Mucosa of descending colon (tissue), 3 donors: ENCODE measurements around the gene GRM8. TPM values are rescaled to one million over a fixed set of nuclear protein-coding genes. Genes with fewer than 3 reads are reported as not detected.

Experiments
- ATAC-seq: fragments of 200-7000 bp; cut with Tn5 transposase; one replicate; pipeline ENCODE4 v1.9.1; 2020; ENCODE audit warnings: mild to moderate bottlenecking, moderate library complexity
- DNase-seq, 3 donors: peaks; one replicate each; pipeline ENCODE4 v3.0.0-alpha.2; 2020
- H3K36me3 ChIP-seq: fragments of 200-600 bp; one replicate; pipeline ENCODE4 v1.8.0; 2021; ENCODE audit warnings: low read depth, mild to moderate bottlenecking
- H3K4me1 ChIP-seq: fragments of 200-600 bp; one replicate; pipeline ENCODE4 v1.8.0; 2021; ENCODE audit warnings: low read depth, mild to moderate bottlenecking
- H3K4me3 ChIP-seq: fragments of 200-600 bp; one replicate; pipeline ENCODE4 v1.8.0; 2021; ENCODE audit warnings: mild to moderate bottlenecking
- H3K9me3 ChIP-seq: fragments of 200-600 bp; one replicate; pipeline ENCODE4 v1.8.0; 2021; ENCODE audit warnings: mild to moderate bottlenecking
- CTCF ChIP-seq: fragments of 200-600 bp; IDR thresholded peaks from one replicate; pipeline ENCODE4 v1.8.0; 2022; ENCODE audit warnings: antibody characterized with exemption, mild to moderate bottlenecking
- intact Hi-C, 2 donors: fragments of 100-400 bp; cut with DNase I in 1 of 2; cut with micrococcal nuclease in 1 of 2; formaldehyde crosslinking; loops; one replicate each; pipeline versions ENCODE4 v1.11.0 to v1.11.1; 2022; cut with DNase I, micrococcal nuclease
- total RNA-seq, 3 donors: library from RNA; stranded (reverse); fragmentation: NEBNext Ultra II Directional in 2 of 3; extraction: Animal tissue kit (Norgen Biotek cat#: 25700) in 2 of 3; gene quantifications; one replicate each; pipeline versions ENCODE4 v1.2.1 to v1.2.4, GENCODE V29; 2021 to 2023
- donor health status: DM: no; HTN: no; CAD: no; lungs with moderate emphysema.
- donor health status: DM: no; HTN: no; CAD: no.
- donor health status: DM: no; HTN: yes; CAD: no.

Gene GRM8
- total RNA-seq, 3 donors from 2014 or later, result 0.41 to 9.2 (median 4.4) TPM

DNA sequence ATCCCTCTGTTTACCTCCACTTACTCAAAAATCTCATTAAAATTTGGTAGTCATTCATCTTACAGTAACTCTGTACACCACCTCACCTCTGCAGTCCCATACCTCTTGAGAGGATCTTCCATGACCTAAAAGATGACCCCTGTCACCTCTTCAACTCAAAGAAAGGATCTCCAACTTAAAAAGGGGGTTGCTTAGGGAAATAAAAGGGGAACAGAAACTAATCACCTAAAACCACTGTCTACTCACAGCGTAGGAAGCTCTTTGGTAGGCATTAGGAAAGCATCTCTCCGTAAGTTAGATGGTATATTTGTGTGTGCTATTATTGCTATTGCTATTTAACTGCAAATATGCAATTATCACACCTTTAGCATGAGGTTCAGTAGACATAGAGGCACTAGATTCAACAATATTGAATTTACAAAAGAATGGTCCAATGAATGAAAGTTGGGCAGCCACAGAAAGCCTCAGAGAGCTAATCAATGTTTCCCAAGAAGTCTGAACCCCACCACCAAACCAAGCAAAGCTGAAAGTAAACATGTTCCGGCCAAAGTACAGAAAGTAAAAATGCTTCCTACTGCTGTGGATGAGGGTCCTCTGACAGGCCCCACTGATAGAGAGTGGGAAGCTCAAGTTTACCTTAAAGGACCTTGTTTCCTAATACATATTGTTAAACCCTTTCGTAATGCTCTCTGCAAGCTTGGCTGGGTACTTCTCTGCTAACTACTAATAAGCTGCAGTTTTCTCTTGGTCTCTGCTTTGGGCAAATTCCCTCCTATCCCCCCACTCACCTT, 105.8 kb downstream of the GRM8 start:
- intact Hi-C loops, result no loop called here
- Histone ChIP-seq H3K36me3 (no peaks in the 10 kb centered on the region), H3K9me3 (no peaks in the 10 kb centered on the region), H3K4me1 (no peaks in the 10 kb centered on the region), H3K4me3 (no peak overlapping the region)
- DNase-seq, result no peak
- TF ChIP-seq CTCF, result no peak
- ATAC-seq, result no peak

DNA sequence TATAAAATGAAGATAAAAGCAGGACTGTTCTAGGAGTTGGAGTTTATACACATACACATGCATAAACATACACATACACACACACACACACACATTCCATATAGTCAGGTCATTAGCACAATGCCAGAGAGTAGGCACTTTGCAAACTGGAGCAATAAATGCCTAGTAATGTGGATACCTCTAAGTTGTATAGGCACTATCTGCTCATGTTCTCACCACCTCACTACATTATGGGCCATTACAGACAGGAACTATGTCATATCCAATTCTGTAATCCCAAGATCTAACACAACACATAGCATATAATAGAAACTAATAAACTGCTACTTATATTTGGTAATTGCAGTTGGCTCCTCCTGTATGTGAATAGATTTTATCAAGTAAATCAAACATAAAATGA, 115.6 kb downstream of the GRM8 start:
- H3K4me3 ChIP-seq, result no peak overlapping the region
- H3K4me1 ChIP-seq, result no peaks in the 10 kb centered on the region
- intact Hi-C loops, result no loop called here
- TF ChIP-seq CTCF, result no peak
- no peaks in the 10 kb centered on the region for H3K9me3 ChIP-seq
- ATAC-seq (no peak), DNase-seq (no peak)
- H3K36me3 ChIP-seq, result no peaks in the 10 kb centered on the region

- no peaks in the 10 kb centered on the region for H3K4me1 ChIP-seq
- intact Hi-C loops, result no loop called here
- no peaks in the 10 kb centered on the region for H3K36me3 ChIP-seq
- no peak for TF ChIP-seq CTCF
- H3K4me3 ChIP-seq, result no peak overlapping the region
- no peak for ATAC-seq
- no peak for DNase-seq
- no peaks in the 10 kb centered on the region for H3K9me3 ChIP-seq
These were observed 116.8 kb downstream of the GRM8 start for GRCh38 chr7:127135871-127136485.

DNA sequence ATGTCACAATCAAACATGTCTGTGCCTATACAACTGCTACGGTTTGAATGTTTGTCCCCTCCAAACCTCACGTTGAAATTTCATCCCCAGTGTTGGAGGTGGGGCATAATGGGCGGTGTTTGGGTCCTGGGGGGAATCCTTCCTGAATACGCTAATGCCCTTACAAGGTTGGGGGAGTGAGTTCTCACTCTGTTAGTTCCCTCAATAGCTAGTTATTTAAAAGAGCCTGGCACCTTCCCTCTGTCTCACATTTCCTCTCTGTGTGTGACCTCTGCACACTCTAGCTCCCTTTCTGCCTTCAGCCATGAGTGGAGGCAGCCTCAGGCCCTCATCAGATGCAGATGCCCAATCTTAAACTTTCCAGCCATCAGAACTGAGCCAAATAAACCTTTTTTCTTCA, 129.5 kb downstream of the GRM8 start:
- DNase-seq (no peak), ATAC-seq (no peak)
- no peaks in the 10 kb centered on the region for H3K36me3 ChIP-seq
- intact Hi-C loops, result no loop called here
- no peaks in the 10 kb centered on the region for H3K4me1 ChIP-seq
- no peak for TF ChIP-seq CTCF
- no peaks in the 10 kb centered on the region for H3K9me3 ChIP-seq
- H3K4me3 ChIP-seq, result no peak overlapping the region

DNA sequence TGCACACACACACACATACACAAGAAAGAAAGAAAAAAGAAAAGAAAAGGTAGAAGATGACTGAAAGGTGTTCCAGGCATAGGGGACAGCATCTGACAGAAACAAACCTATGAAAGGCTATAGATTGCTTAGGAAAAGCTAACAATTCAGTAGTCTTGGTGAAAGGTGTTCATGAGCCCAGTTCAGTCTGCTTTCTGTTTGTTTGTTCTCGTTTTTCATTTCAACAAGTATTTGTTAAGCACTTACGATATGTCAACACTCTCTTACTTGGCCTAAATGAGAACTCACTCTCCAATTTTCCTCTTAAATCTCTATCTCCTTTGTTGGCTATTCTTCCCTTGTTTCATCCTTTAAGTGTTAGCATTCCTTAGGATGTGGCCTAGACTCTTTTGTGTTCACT, 133.2 kb downstream of the GRM8 start:
- no peaks in the 10 kb centered on the region for H3K4me1 ChIP-seq
- ATAC-seq (no peak), DNase-seq (no peak)

More for the DNA sequence above, 133.2 kb downstream of the GRM8 start:
- Histone ChIP-seq H3K4me3 (no peak overlapping the region), H3K9me3 (no peaks in the 10 kb centered on the region), H3K36me3 (no peaks in the 10 kb centered on the region)
- TF ChIP-seq CTCF, result no peak
- intact Hi-C loops, result no loop called here
